Erythroblast (primary cell): ENCODE results near the gene GARNL3.

Experiments
- GATA1 ChIP-seq: IDR thresholded peaks from 2 replicates; pipeline ENCODE4 v1.6.1; 2011; ENCODE audit warnings: low read depth, mild to moderate bottlenecking, control low read depth, low read length, moderate library complexity
- POLR2A ChIP-seq: IDR thresholded peaks from 2 replicates; pipeline ENCODE4 v1.6.1; 2011; ENCODE audit warnings: mild to moderate bottlenecking, low read length

DNA sequence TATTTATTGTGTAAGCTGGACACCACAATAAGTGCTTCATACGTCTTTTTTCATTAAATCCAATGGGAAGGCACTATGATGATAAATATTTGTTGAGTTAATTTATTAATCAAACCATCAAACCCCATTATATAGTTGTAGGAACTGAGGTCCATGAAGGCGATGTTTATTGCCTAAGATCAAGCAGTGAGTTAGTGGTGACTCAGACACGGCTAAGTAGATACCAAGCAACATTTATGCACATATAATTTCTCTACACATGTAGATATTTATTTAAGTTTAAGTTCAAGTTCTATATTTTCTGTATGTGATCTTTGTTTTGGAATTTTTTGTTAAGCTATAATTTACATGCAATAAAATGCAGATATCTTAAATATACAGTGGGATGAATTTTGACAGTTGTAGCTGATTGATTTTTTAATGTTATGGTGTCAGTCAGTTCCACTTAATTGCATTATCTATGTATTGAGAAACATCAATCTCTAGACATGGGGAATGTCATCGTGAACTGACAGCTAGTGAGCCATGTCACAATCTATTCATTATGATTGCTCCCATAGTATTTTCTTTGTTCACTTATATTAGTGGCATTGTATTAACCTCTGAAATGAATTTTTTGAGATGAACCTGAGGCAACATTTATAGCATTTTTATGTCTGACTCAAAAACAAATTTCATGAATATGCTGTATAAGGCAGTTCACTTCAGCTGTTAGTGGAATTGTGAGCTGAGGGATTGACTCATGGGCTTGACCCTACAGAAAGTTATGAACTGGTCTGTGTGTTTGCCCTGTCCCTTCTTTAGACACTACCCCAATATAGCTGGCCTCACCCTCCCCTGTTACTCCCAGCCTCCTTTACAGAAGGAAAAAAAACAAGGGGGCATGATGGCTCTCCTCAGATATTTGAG, 11.9 kb upstream of the GARNL3 start:
- TF ChIP-seq POLR2A (no peak), GATA1 (no peak)
